Raji (cell line): ENCODE data around the gene AGBL1.

Experiments
- POLR2A ChIP-seq: IDR thresholded peaks from 2 replicates; pipeline ENCODE4 v1.6.1; 2011; ENCODE audit warnings: low read depth, low read length, control low read depth; ENCODE audit not compliant: insufficient read depth

Gene AGBL1

DNA sequence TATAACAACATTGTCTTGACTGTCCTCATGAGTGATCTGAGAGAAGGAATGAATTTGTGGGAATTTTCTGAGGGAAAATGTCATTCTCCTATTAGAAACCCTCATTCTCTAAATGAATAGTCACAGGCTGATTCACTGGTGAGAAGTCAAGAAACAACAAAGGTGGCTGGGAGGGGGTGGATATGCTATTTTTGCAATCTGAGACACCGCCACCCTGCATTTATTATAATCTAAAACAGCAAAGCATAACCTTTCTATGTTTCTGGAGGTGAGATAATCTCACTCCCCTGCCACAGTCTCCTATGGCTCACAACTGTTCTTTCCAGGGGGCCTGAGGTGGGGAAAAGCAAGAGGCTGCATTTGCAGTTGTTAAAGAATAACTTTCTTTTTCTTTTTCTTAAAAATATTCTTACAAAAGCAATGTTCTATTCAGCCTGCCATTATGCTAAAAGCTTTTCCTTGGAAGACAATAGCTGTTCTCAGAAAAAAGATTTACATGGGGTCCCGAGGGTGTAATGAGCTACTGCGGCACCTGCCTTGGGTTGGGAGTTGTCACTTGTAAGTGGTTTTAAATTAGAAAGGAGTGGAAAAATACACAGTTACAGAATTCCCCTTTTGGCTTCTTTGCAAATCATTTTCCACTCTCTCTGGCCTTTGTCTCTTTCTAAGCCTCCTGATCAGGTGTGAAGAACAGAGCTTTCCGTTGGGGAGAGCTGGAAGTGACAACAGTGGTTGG lies 220.9 kb downstream of the AGBL1 start:
- no peak for TF ChIP-seq POLR2A

DNA sequence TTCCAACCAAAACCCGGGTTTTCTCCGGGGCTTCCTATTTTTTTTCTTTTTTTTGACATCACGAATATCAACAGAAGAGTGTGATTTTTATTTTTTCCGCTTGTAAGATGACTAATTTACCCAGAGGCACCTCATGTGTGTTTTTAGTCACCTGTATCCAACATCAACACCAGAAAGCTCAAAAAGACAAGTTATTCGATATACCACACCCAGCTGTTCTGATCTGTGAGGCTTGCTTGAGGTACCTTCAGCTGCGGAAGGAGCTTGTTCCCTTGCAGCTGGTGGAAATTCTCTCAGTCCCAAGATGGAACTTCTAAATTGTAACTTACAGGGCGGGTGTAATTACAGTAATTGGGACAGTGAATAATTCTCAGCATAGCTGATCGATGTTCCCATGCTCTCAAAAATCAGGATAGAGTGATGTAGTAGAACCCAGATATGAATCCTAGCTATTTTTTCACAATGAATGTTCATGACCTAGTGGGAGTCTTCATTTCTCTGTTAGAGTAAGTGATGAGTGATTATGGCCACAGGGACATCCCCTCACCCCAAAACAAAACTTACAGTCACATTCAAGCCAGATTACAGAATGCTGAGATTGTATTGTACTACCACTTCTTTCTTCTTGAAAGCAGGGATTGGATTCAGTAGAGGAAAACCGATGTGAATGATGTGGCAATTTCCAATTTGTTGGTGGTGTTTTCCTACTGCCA lies 232.1 kb downstream of the AGBL1 start:
- TF ChIP-seq POLR2A: no peak

DNA sequence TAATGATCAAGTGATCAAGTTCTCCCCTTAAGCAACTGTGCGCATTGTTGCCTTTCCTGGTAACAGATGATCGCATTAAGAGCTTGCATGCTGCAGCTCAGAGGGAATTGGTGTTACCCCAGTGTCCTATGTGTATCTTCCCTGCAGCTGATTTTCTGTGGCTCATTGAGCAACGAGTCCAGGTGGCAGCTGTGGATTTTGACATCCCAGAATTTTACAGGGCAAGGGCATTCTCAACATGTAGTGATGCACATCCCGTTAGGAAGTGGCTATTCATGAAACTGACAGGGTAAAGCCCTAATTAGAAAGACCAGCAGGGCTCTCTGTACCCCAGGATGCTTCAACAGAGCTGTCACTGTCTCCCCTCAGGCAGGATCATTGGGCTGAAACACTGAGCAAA lies 232.8 kb downstream of the AGBL1 start:
- no peak for TF ChIP-seq POLR2A

DNA sequence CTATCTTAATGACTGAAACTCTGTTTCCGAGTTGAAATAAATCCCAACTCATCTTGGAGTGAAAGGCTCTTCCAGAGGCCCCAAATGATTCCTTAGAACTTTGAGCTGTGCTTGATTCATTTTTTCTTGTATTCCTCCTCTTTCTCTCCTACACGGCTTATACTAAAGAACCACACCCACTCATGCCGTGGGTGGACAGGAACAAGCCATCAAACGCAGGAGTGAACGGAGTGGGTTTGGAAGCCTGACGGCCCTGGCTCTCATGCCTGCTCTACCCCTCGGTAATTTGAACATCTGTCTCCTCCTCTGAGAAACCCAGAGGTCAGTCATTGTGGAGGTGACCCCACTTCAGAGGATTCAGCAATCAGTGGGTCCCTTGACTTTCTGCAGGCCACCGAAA lies 236.5 kb downstream of the AGBL1 start:
- no peak for TF ChIP-seq POLR2A

DNA sequence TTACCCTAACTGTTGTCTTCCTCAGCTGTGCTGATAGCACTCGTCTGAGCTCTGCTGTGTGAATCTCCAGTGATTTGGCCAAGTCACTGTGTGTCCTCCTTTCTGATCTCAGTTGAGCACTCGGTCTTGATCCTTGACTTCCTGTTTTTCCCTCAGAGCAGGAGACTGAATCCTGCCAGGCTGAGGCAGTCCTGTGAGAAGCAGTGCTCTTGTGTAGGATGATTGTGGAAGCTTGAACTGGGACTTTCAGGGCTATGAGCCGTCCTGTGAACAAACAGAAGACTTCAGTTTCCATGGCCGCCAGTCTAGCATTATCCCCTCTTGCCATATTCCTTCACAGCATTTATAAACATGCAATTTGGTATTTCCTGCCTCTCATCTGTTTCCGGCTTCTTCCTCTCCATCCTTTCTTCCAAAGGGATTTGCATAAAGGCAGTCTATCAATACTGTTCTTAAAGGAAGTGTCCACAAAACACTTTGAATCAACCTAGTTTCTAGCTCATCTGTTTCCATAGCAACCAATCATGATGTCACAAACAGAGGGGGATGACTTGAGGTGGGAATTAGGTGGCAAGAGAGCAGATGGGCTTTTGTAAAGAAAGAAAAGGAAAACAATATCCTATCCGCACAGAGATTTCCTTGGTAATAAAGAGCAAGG lies 237.2 kb downstream of the AGBL1 start:
- TF ChIP-seq POLR2A: no peak

DNA sequence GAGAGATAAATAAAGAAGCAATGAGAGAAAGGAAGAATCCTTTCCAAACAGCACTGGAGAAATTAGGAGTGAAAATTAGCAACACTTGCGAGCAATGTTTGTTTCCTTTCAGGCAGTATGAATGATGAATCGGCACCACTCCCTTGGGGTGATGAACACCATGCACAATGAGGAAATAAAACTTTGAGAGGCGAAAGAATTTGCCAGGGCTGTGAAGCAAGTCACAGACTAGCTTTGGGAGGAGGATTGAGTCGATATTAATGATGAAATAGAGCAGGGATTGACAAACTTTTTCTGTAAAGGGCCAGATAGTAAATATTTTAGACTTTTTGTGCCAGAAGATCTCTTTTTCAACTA lies 237.7 kb downstream of the AGBL1 start:
- TF ChIP-seq POLR2A: no peak

DNA sequence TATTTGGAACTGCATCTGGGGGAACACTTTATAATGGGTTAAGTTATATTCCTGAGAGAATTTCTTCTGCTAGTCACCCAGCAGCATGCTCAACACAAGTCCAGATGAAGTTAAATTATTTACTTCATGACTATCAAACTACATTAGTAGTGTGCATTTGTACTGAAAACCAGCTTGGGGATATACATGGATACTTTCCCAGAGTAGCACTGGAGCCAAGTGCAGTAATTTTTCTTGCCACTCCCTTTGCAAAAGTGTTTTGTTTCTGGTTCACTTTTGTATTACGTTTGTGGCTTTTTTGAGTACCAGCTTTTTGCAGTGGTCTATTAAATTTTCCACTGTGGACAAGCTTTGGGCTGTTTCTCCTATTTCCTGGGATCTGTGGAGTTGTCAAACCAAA lies 243.0 kb downstream of the AGBL1 start:
- TF ChIP-seq POLR2A: no peak

DNA sequence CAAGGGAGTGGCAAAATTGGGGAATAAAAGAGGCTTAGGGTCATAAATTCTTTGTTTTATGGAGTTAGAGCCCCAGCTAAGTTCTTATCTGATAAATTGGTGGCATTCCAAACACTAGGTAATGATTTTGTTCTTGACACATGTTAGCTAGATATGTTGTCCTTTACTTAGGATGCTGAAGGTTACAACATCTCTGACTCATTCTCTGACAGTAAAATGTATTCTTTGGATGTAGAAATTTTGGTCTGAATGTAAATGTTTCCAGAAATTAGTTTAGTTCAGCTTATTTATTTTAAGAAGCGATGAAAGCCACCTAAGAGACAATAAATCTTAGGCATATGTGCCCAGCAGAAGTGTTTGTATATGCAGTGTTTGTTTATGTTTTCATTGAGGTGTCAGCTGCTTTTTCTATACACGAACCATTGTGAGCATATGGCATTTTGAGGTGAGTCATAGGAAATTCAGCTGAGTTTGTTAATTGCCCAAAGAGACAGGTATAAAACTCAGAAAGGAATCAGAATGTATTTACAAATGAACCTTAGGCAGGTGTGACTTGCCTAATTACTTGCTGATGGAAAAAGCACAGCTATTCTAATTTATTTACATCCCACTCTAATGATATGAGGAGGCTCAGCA lies 247.7 kb downstream of the AGBL1 start:
- TF ChIP-seq POLR2A: no peak

DNA sequence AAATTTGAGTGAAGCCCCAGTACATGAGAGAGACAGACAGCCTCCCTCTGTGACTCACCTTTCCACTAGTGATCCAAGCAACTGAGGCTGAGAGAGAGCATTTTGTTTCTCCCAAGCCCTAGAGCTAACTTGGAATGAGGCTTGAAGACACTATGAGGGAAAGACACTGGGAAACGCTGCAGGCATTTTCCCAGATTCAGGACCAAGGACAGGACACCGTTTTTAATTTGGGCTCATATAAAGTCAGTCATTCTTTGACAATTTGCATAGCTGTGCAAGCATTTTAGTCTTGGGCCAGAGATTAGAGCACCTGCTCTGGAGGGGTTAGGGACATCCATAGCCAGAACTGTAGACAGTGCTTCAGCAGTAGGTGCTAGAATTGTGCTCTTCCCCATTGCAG lies 249.0 kb downstream of the AGBL1 start:
- no peak for TF ChIP-seq POLR2A

DNA sequence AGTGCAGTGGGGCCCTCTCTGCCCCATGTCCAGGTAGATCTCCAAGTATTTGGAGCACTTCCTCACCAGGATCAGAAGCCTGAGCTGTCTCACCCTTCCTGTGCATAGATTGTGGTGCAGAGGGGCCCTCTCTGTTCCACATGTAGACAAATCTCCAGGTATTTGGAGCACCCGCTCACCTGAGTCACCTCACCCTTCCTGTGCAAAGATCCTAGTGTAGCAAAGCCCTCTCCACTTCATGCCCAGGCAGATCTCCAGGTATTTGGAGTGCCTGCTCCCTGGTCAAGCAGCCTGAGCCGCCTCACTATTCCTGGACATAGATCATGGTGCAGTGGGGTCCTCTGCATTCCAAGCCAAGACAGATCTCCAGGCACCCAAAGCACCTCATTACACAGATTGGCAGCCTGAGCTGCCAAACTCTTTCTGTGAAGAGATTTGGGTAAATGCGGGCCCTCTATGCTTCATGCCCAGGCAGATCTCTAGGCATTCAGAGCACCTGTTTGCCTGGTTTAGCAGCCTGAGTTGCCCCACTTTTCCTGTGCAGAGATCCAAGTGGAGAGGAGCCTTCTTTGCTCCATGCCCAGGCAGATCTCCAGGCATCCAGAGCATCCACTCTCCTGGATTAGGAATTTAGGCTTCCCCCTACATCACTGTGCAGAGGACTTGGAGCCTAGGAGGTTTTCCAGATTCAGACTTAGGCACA lies 249.8 kb downstream of the AGBL1 start:
- no peak for TF ChIP-seq POLR2A

DNA sequence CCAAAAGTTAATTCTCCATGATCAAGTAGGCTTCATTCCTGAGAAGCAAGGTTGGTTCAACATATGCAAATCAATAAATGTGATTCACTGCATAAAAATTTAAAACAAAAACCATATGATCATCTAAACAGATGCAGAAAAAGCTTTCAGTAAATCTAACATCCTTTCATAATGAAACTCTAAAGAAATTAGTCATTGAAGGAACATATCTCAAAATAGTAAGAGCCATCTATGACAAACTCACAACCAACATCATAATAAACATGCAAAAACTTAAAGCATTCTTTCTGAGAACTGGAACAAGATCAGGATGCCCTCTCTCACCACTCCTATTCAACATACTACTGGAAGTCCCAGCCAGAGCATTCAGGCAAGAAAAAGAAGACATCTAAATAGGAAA lies 254.1 kb downstream of the AGBL1 start:
- no peak for TF ChIP-seq POLR2A

DNA sequence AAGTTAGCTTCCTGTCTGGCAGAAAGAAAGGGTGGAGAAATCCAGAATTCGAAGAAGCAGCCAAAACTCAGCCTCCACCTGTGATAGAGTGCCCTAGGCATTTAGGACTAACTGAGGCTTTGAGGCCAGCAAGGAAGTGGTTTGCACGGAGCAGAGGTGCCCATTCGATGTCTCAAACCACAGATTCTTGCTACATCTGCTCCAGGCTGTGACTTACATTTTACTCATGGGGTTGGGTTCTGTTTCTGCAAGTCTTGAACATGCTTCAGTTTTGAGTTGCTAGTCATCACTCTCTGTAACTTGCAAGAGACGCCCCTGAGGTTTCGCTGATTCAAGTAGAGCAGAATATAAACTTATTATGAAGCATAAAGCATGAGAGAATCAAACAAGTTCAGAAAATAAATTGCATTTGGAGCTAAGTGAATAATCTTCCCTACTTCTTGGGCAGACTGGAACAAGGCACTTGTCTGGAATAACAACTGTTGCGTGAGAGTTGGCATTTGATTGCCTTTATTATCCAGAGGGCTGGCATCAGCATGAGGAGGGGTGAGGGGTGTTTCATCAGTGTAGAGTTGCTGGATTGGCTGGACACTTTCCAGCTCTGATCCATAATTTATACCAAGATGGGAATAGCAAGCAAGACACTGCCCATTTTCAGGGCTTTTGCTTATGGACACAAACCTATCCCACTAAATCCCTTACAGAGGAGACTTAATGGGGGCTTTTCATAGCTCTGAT lies 256.5 kb downstream of the AGBL1 start:
- TF ChIP-seq POLR2A: no peak

DNA sequence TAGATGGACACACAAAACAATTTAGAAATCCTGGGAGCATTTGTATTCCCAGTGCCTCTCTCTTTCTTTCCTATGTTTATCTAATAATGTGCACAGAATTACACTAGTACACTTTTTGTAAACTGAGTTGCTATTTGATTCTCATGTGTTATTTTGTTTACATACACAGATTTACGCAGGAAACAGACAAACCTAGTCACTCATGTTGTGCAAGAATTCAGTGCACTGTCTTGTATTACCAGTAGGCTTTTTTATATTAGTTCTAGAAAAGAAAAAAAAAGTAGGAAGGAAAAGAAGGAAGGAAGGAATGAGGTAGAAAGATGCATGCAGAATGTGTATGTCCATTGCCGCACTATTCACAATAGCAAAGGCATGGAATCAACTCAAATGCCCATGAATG lies 257.4 kb downstream of the AGBL1 start:
- no peak for TF ChIP-seq POLR2A

DNA sequence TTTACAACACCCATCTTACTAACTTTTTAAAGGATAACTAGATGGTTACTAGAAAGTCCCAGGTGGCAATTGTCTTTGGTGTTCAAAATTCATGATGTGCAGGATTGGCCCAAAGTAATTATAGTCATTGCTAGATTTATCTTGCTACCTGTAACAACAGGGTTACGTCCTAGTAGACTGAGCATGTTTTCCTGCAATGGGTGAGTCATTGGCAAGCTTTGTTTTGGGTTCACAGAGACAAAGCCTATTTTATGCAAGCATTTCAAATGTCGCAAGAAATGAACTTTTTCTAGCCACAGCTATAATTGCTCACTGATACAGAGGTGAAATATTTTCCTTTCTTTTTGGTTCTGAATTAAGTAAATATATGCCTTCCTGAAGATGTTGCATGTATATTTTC lies 267.6 kb downstream of the AGBL1 start:
- no peak for TF ChIP-seq POLR2A
